Ectodermal cell (in vitro differentiated cells): Measurements from ENCODE around the gene RNASEH2C. TPM values are rescaled to one million over a fixed set of nuclear protein-coding genes. Genes with fewer than 3 reads are reported as not detected.
A peak's percentile ranks its signal among the peaks of the same experiment; 100 is the strongest.
"Not testable (repeated sequence)": the region's sequence is repeated elsewhere in the genome, so short reads cannot be mapped to it uniquely, and the experiment has no call there.

ENCODE experiments used
- H3K27ac ChIP-seq: 2 replicates; pipeline ENCODE4 v1.7.0; 2013; ENCODE audit warnings: mild to moderate bottlenecking, low read depth, low read length; ENCODE audit not compliant: insufficient read depth, poor library complexity, severe bottlenecking
- H3K27me3 ChIP-seq: 2 replicates; pipeline ENCODE4 v1.7.0; 2013; ENCODE audit warnings: mild to moderate bottlenecking, low read length; ENCODE audit not compliant: insufficient read depth, control insufficient read depth, poor library complexity, severe bottlenecking
- H3K36me3 ChIP-seq: one replicate; pipeline ENCODE4 v1.7.0; 2013; ENCODE audit warnings: low read length; ENCODE audit not compliant: control insufficient read depth, insufficient read depth
- H3K4me1 ChIP-seq: one replicate; pipeline ENCODE4 v1.7.0; 2013; ENCODE audit warnings: low read length; ENCODE audit not compliant: control insufficient read depth, insufficient read depth
- H3K4me3 ChIP-seq: 2 replicates; pipeline ENCODE4 v1.7.0; 2013; ENCODE audit warnings: low read depth, low read length, control low read depth; ENCODE audit not compliant: insufficient read depth
- H3K9me3 ChIP-seq: 2 replicates; pipeline ENCODE4 v1.7.0; 2013; ENCODE audit warnings: mild to moderate bottlenecking, low read length, moderate library complexity; ENCODE audit not compliant: control insufficient read depth
- WGBS, 2 experiments: methylation state at CpG; one replicate each; pipeline ENCODE4 v1.1.7; 2013; ENCODE audit warnings: missing lambda C conversion rate in 2 of 2; 5-methylcytosine and 5-hydroxymethylcytosine counted together
- polyA plus RNA-seq, 4 experiments: library from polyadenylated mRNA; stranded (reverse); fragments of 50-300 nt; gene quantifications; one replicate each; pipeline ENCODE4 v1.2.3, GENCODE V29; 2013

Gene RNASEH2C
- 40.1 TPM for polyA plus RNA-seq (2013, experiment 1 of 4)
- polyA plus RNA-seq (2013, experiment 2 of 4), result 37.1 TPM
- polyA plus RNA-seq (2013, experiment 3 of 4), result 32.4 TPM
- polyA plus RNA-seq (2013, experiment 4 of 4), result 34.0 TPM

DNA sequence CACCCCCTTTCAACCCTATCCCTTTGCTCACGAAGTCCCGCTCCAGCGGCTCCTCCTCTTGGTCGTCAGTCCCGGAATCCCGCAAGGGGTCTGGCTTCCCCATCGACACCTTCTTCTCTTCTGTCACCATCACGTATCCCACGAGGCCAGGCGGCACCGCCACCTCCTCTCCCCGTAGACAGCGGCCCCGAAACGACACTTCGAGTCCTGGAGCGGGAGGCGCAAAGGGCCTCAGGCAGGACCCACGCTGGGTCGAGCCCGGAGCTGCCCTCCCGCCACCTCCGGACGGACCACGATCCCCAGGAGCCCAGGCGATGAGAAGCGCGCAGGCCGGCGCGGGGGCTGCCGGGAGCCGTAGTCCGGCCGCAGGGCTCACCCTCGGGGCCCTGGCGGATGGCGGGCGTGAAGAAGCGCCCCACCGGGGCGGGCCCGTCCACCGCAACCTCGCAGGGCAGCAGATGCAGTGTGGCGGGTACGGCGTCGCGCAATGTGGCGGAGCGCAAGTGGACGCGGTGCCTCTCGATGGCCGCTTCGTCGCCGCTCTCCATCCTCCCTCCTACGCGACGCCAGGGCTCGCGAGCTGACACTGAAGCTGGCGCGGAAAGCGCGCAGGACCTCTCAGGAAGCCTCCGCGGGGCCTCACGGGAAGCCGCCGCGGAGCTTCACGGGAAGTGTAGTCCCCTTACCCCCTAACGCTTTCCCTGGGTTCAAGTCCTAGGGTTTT lies at the start of gene RNASEH2C:
Gene RNASEH2C, minus strand, starts transcription at position 588 of the 724 bp plus-strand sequence. Its CDS starts 40 bp downstream, at position 548.
- H3K9me3 ChIP-seq, result no peaks in the 10 kb centered on the region
- H3K4me3 ChIP-seq, result peak within 1 kb of the TSS; percentile 86
- WGBS, 2 experiments, result 0% methylated on average over 76 of the region's 76 CpGs
- peaks cover 29% of the 10 kb centered on the region for H3K36me3 ChIP-seq
- no peaks in the 10 kb centered on the region for H3K27me3 ChIP-seq
- peaks cover 10% of the 10 kb centered on the region for H3K4me1 ChIP-seq
- H3K27ac ChIP-seq, result peak within 1 kb of the TSS; percentile 50

DNA sequence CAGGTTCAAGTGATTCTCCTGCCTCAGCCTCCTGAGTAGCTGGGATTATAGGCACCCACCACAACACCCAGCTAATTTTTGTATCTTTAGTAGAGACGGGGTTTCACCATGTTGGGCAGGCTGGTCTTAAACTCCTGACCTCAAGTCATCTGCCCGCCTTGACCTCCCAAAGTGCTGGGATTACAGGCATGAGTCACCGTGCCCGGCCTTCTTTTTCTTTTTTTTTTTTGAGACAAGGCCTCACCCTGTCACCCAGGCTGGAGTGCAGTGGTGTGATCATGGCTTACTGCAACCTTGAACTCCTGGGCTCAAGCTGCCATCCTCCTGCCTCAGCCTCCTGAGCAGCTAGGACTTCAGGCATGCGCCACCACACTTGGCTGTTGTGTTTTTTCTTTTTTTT lies 47.2 kb upstream of the RNASEH2C start:
- not testable (repeated sequence) for H3K9me3 ChIP-seq, H3K27ac ChIP-seq, H3K36me3 ChIP-seq, H3K4me1 ChIP-seq, H3K4me3 ChIP-seq, H3K27me3 ChIP-seq
- 78% methylated on average over 5 of the region's 5 CpGs for WGBS, 2 experiments

DNA sequence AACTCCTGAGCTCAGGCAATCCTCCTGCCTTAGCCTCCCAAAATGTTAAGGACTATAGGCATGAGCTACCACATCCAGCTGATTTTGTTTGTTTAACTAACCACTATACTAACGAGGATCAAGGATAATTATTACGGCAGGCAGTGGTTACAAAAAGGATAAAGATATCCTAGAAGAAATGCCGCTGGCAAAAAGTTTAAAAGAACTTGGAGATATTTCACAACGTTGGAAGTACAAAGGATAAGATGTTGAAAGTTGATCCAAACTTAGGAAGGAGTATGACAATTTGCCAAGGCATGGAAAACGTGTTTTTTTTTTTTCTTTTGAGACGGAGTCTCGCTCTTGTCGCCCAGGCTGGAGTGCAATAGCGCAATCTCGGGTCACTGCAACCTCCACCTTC lies 46.8 kb upstream of the RNASEH2C start:
- Histone ChIP-seq H3K27me3 (no peaks in the 10 kb centered on the region), H3K4me3 (no peak overlapping the region), H3K36me3 (no peaks in the 10 kb centered on the region), H3K27ac (no peak overlapping the region), H3K9me3 (no peaks in the 10 kb centered on the region), H3K4me1 (no peaks in the 10 kb centered on the region)
- WGBS, 2 experiments, result 87 to 89% methylated on average over 10 of the region's 10 CpGs

DNA sequence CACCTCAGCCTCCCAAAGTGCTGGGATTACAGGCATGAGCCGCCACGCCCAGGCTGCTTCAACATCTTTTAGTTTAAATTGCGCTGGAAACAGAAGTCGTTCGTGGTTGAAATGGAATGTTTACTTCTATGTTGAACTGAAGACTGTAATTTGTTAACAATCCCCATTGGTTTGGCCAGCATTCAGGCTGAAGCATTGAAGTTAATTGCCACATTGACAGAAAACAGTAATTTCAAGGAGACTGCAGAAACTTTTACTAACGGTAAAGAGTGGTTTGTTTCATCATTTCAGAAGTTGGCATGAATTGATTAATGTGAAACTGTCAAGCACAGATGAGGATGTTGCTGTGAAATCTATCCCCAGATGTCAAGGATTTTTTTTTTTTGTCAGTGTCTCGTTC lies 45.9 kb upstream of the RNASEH2C start:
- Histone ChIP-seq H3K4me1 (no peaks in the 10 kb centered on the region), H3K4me3 (no peak overlapping the region), H3K9me3 (no peaks in the 10 kb centered on the region), H3K36me3 (no peaks in the 10 kb centered on the region), H3K27ac (no peak overlapping the region), H3K27me3 (no peaks in the 10 kb centered on the region)
- 83 to 86% methylated on average over 7 of the region's 7 CpGs for WGBS, 2 experiments

DNA sequence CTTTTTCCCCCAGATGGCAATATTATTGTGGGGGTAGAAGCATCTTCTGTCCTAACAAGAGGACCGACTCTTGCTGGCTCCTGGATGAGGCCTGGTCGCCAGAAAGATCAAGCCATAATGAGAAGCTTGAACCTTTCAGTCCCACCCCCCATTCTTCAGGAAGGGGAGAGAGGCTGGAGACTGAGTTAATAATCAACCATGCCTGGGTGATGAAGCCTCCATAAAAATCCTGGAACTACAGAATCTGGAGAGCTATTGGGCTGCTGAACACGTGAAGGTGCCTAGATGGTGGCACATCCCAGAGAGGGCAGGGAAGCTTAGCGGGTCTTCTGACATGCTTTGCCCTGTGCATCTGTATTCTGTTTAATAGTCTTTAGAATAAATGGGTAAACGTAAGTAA lies 43.8 kb upstream of the RNASEH2C start:
- Histone ChIP-seq H3K27me3 (no peaks in the 10 kb centered on the region), H3K36me3 (no peaks in the 10 kb centered on the region), H3K9me3 (no peaks in the 10 kb centered on the region), H3K27ac (no peak overlapping the region), H3K4me1 (no peaks in the 10 kb centered on the region), H3K4me3 (no peak overlapping the region)
- 80 to 81% methylated on average over 4 to 5 of the region's 5 CpGs for WGBS, 2 experiments

DNA sequence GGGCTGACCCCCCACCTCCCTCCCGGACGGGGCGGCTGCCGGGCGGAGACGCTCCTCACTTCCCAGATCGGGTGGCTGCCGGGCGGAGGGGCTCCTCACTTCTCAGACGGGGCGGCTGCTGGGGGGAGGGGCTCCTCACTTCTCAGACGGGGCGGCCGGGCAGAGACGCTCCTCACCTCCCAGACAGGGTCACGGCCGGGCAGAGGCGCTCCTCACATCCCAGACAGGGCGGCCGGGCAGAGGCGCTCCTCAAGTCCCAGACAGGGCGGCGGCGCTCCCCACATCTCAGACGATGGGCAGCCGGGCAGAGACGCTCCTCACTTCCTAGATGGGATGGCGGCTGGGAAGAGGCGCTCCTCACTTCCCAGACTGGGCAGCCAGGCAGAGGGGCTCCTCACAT lies 42.2 kb upstream of the RNASEH2C start:
- H3K4me3 ChIP-seq, H3K27me3 ChIP-seq, H3K27ac ChIP-seq, H3K4me1 ChIP-seq, H3K9me3 ChIP-seq, H3K36me3 ChIP-seq: not testable (repeated sequence)
- 87 to 89% methylated on average over 22 to 24 of the region's 29 CpGs for WGBS, 2 experiments

DNA sequence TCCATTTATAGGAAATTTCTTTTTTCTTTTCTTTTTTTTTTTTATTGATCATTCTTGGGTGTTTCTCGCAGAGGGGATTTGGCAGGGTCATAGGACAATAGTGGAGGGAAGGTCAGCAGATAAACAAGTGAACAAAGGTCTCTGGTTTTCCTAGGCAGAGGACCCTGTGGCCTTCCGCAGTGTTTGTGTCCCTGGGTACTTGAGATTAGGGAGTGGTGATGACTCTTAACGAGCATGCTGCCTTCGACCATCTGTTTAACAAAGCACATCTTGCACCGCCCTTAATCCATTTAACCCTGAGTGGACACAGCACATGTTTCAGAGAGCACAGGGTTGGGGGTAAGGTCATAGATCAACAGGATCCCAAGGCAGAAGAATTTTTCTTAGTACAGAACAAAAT lies 41.6 kb upstream of the RNASEH2C start:
- H3K36me3 ChIP-seq, H3K9me3 ChIP-seq, H3K27me3 ChIP-seq, H3K4me1 ChIP-seq, H3K4me3 ChIP-seq, H3K27ac ChIP-seq: not testable (repeated sequence)
- WGBS, 2 experiments, result 40 to 78% methylated on average over 2 to 3 of the region's 5 CpGs

DNA sequence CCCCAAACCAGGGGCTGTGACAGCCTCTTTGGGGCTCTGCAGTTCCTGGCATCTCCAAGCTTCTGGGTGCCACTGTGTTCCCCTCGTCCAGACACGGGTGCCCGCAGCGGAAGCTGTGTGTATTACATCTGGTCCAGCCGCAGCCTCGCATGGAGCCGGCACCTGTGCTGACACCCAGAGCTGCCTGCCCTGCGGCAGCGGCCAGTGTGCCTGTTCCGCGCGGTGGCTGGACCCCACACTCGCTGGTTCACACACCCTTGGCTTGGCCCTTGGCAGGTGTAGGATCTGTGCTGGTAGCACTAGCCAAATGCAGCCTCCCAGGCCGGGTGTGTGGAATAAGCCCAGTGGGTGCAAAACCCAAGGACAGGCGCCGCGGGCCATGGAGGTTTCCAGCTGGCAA lies 24.5 kb upstream of the RNASEH2C start:
- 93 to 94% methylated on average over 17 of the region's 17 CpGs for WGBS, 2 experiments
- no peaks in the 10 kb centered on the region for H3K36me3 ChIP-seq
- H3K27ac ChIP-seq, result no peak overlapping the region
- H3K27me3 ChIP-seq, result peaks cover 9% of the 10 kb centered on the region
- no peak overlapping the region for H3K4me3 ChIP-seq
- H3K4me1 ChIP-seq, result no peaks in the 10 kb centered on the region
- H3K9me3 ChIP-seq, result no peaks in the 10 kb centered on the region

DNA sequence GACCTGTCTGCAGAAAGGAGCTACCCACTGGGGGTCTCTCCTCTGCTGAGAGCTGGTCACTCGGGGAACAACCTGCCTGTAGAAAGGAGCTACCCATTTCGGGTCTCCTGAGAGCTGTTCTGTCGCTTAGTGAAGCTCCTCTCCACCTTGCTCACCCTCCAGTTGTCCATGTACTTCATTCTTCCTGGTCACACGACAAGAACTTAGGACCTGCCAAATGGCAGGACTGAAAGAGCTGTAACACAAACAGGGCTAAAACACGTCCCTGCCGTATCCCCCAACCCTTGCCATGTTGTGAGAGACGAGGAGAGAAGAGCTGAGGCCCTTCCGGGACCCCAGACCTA lies 24.1 kb upstream of the RNASEH2C start:
- no peaks in the 10 kb centered on the region for H3K9me3 ChIP-seq
- WGBS, 2 experiments, result 87 to 90% methylated on average over 8 of the region's 8 CpGs
- H3K36me3 ChIP-seq, result no peaks in the 10 kb centered on the region
- no peaks in the 10 kb centered on the region for H3K4me1 ChIP-seq
- no peak overlapping the region for H3K27ac ChIP-seq
- peaks cover 5% of the 10 kb centered on the region for H3K27me3 ChIP-seq
- H3K4me3 ChIP-seq, result no peak overlapping the region

DNA sequence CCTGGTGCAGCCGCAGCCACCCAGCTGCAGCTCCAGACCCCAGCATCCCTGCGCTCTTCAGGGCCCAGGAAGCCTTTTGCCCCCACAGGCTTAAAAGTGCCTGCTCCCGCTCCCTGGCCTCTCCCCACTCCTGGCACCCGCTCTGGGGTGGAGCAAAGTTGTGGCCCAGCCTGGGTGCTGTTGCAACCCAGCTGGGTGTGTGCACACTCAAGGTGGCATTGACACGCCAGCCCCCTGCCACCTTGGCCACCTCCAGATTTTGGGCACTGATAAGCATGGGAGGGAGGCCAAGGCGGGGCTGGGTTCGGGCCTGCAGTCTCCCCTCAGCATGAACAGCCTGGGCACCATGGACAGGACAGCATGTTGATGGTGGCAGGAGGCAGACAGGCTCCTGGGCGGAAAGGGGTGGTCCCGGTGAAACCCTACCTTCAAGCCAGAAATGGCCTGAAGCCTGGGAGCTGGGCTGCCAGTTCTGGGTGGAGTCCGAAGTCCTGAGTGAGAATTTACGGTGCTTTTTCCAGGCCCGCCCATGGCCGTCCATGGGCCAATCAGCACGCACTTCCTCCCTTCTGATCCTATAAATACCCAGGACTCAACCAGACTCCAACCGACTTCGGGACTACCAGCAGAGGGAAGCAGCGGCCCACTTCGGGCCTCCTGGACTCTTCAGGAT lies 23.6 kb upstream of the RNASEH2C start:
- Histone ChIP-seq H3K27ac (no peak overlapping the region), H3K27me3 (peaks cover under 1% of the 10 kb centered on the region), H3K9me3 (no peaks in the 10 kb centered on the region), H3K36me3 (no peaks in the 10 kb centered on the region), H3K4me3 (no peak overlapping the region), H3K4me1 (no peaks in the 10 kb centered on the region)
- WGBS, 2 experiments, result 83 to 86% methylated on average over 18 of the region's 18 CpGs
